H1 (cell line): ENCODE measurements around the gene HOXB8. TPM values are rescaled to one million over a fixed set of nuclear protein-coding genes. Genes with fewer than 3 reads are reported as not detected.

ENCODE experiments used
- CTCF ChIA-PET: fragments of 300-600 bp; sonication (Branson Sonifier 250); formaldehyde crosslinking; loops from one replicate; lab custom pipeline; 2021; ENCODE audit not compliant: partially characterized antibody; lab: Charles Lee
- POLR2A ChIA-PET: fragments of 300-600 bp; sonication (Branson Sonifier 250); formaldehyde crosslinking; loops from one replicate; lab custom pipeline; 2021; ENCODE audit warnings: inconsistent platforms; ENCODE audit not compliant: partially characterized antibody; lab: Charles Lee
- DNase-seq, 2 experiments: peaks; one replicate each; pipeline versions ENCODE4 v3.0.0 to v3.0.0-alpha.2; 2010 to 2022; ENCODE audit warnings: low spot score in 2 of 2, low read depth in 1 of 2, mixed read lengths in 1 of 2
- FAIRE-seq: peaks from 2 replicates; lab custom pipeline; 2011; peaks lifted over from hg19 to GRCh38; lab: Jason Lieb, UNC
- H2AFZ ChIP-seq: 2 replicates; pipeline ENCODE4 v1.8.1; 2012; ENCODE audit warnings: low read length, inconsistent platforms
- H2AK5ac ChIP-seq: 2 replicates; pipeline ENCODE4 v1.6.1; 2013; ENCODE audit warnings: low read depth, low read length
- H2BK120ac ChIP-seq: replicated peaks from 2 replicates; pipeline ENCODE3; 2013; ENCODE audit warnings: low read depth, low read length, inconsistent platforms
- H2BK12ac ChIP-seq: 2 replicates; pipeline ENCODE4 v1.6.1; 2013; ENCODE audit warnings: low read depth, low read length
- H2BK15ac ChIP-seq: 2 replicates; pipeline ENCODE4 v1.6.1; 2013; ENCODE audit warnings: low read length
- H2BK20ac ChIP-seq: 2 replicates; pipeline ENCODE4 v1.6.1; 2013; ENCODE audit warnings: low read length
- H2BK5ac ChIP-seq: 2 replicates; pipeline ENCODE4 v1.6.1; 2013; ENCODE audit warnings: low read depth, low read length
- H3K14ac ChIP-seq: 2 replicates; pipeline ENCODE4 v1.6.1; 2013; ENCODE audit warnings: inconsistent platforms; ENCODE audit not compliant: insufficient read length
- H3K18ac ChIP-seq: 2 replicates; pipeline ENCODE4 v1.6.1; 2013; ENCODE audit warnings: low read length; ENCODE audit errors: extremely low read depth
- H3K23ac ChIP-seq: 2 replicates; pipeline ENCODE4 v1.6.1; 2013; ENCODE audit warnings: inconsistent platforms; ENCODE audit not compliant: insufficient read length
- H3K23me2 ChIP-seq: 2 replicates; pipeline ENCODE4 v1.6.1; 2013; ENCODE audit warnings: low read depth, low read length
- H3K27ac ChIP-seq: 2 replicates; pipeline ENCODE4 v1.6.1; 2011; ENCODE audit warnings: low read depth, low read length, inconsistent platforms
- H3K27me3 ChIP-seq, 4 experiments: replicated peaks in 1 of 4; 1 replicate in 1 of 4; 2 replicates in 3 of 4; pipeline versions ENCODE4 v1.6.1 to v1.8.1; 2011 to 2013; ENCODE audit warnings: low read length in 3 of 4, mild to moderate bottlenecking in 3 of 4, inconsistent platforms in 2 of 4, mixed read lengths in 2 of 4, moderate library complexity in 1 of 4; ENCODE audit not compliant: control insufficient read depth in 3 of 4, insufficient read depth in 3 of 4; ENCODE audit errors: extremely low read depth in 1 of 4
- H3K36me3 ChIP-seq, 4 experiments: 2 replicates each; pipeline versions ENCODE4 v1.6.1 to v1.8.1; 2011 to 2013; ENCODE audit warnings: mild to moderate bottlenecking in 4 of 4, low read length in 3 of 4, moderate library complexity in 2 of 4, control low read depth in 1 of 4, inconsistent platforms in 1 of 4; ENCODE audit not compliant: insufficient read depth in 4 of 4, control insufficient read depth in 2 of 4
- H3K4ac ChIP-seq: replicated peaks from 2 replicates; pipeline ENCODE3; 2013; ENCODE audit warnings: low read length, low read depth, mixed read lengths, inconsistent platforms; ENCODE audit not compliant: insufficient read length
- H3K4me1 ChIP-seq, 4 experiments: replicated peaks in 1 of 4; 1 replicate in 1 of 4; 2 replicates in 3 of 4; pipeline versions ENCODE4 v1.6.1 to v1.8.1; 2011 to 2013; ENCODE audit warnings: low read length in 3 of 4, inconsistent platforms in 2 of 4, mixed read lengths in 1 of 4; ENCODE audit not compliant: insufficient read depth in 4 of 4, control insufficient read depth in 3 of 4
- H3K4me2 ChIP-seq, 2 experiments: 2 replicates each; pipeline versions ENCODE4 v1.6.1 to v1.8.1; 2011 to 2013; ENCODE audit warnings: low read depth in 2 of 2, low read length in 2 of 2, control low read depth in 1 of 2, inconsistent platforms in 1 of 2, mild to moderate bottlenecking in 1 of 2; ENCODE audit not compliant: insufficient read depth in 1 of 2
- H3K4me3 ChIP-seq, 4 experiments: fragments of 200-600, 300-600 bp in 1 of 4; sonication (generic), shearing (Covaris generic), sonication (Bioruptor Twin) in 1 of 4; 2 replicates each; pipeline versions ENCODE4 v1.5.1 to v1.8.1; 2011 to 2016; ENCODE audit warnings: low read length in 4 of 4, low read depth in 3 of 4, control low read depth in 2 of 4, inconsistent platforms in 2 of 4, mild to moderate bottlenecking in 2 of 4, mixed read lengths in 1 of 4, moderate library complexity in 1 of 4; ENCODE audit not compliant: insufficient read depth in 2 of 4; ENCODE audit errors: extremely low read depth in 1 of 4
- H3K56ac ChIP-seq: replicated peaks from 2 replicates; pipeline ENCODE3; 2013; ENCODE audit warnings: low read depth, mild to moderate bottlenecking, mixed read lengths, low read length, inconsistent platforms; ENCODE audit not compliant: insufficient read length
- H3K79me1 ChIP-seq: 2 replicates; pipeline ENCODE4 v1.6.1; 2013; ENCODE audit warnings: low read depth, low read length, control low read depth
- H3K79me2 ChIP-seq, 2 experiments: 2 replicates each; pipeline versions ENCODE4 v1.6.1 to v1.8.1; 2012 to 2013; ENCODE audit warnings: low read length in 2 of 2, mild to moderate bottlenecking in 2 of 2, inconsistent platforms in 1 of 2; ENCODE audit not compliant: insufficient read depth in 2 of 2, control insufficient read depth in 1 of 2
- H3K9ac ChIP-seq, 4 experiments: replicated peaks in 1 of 4; 1 replicate in 1 of 4; 2 replicates in 3 of 4; pipeline versions ENCODE4 v1.6.1 to v1.8.1; 2011 to 2013; ENCODE audit warnings: low read depth in 3 of 4, low read length in 3 of 4, control low read depth in 2 of 4, mild to moderate bottlenecking in 2 of 4, moderate library complexity in 2 of 4, inconsistent platforms in 1 of 4; ENCODE audit errors: extremely low read depth in 1 of 4
- H3K9me3 ChIP-seq, 2 experiments: 2 replicates each; pipeline versions ENCODE4 v1.6.1 to v1.8.1; 2012 to 2013; ENCODE audit warnings: mild to moderate bottlenecking in 2 of 2, moderate library complexity in 2 of 2, control low read depth in 1 of 2, inconsistent platforms in 1 of 2, low read depth in 1 of 2, low read length in 1 of 2, mixed read lengths in 1 of 2; ENCODE audit not compliant: insufficient read depth in 2 of 2
- H4K20me1 ChIP-seq, 2 experiments: replicated peaks in 1 of 2; 2 replicates each; pipeline versions ENCODE3 to v1.8.1; 2011 to 2013; ENCODE audit warnings: inconsistent platforms in 2 of 2, low read length in 2 of 2, mild to moderate bottlenecking in 1 of 2; ENCODE audit not compliant: insufficient read depth in 2 of 2, control insufficient read depth in 1 of 2
- H4K5ac ChIP-seq: 2 replicates; pipeline ENCODE4 v1.6.1; 2013; ENCODE audit warnings: low read length, low read depth, mixed read lengths, inconsistent platforms; ENCODE audit not compliant: insufficient read length
- H4K8ac ChIP-seq: 2 replicates; pipeline ENCODE4 v1.8.0; 2013; ENCODE audit warnings: mild to moderate bottlenecking, moderate library complexity, low read length, inconsistent platforms; ENCODE audit not compliant: insufficient read depth; ENCODE audit errors: extremely low read depth
- H4K91ac ChIP-seq: replicated peaks from 2 replicates; pipeline ENCODE3; 2013; ENCODE audit warnings: low read length, mixed read lengths, inconsistent platforms; ENCODE audit not compliant: insufficient read length
- CBX5 ChIP-seq: fragments of 300-800, 300-1000 bp; sonication (generic); IDR thresholded peaks from 2 replicates; pipeline ENCODE4 v1.7.1; 2016; ENCODE audit warnings: antibody characterized with exemption, low read length, low read depth
- CHD2 ChIP-seq: IDR thresholded peaks from 2 replicates; pipeline ENCODE4 v1.6.1; 2012; ENCODE audit warnings: low read length, improper control_type of control experiment
- EGR1 ChIP-seq: IDR thresholded peaks from 2 replicates; pipeline ENCODE4 v1.6.1; 2011; ENCODE audit warnings: low read depth, low read length, borderline replicate concordance
- EP300 ChIP-seq, 2 experiments: IDR thresholded peaks; 1 replicate in 1 of 2; 2 replicates in 1 of 2; pipeline ENCODE4 v1.6.1; 2011 to 2012; ENCODE audit warnings: low read depth in 2 of 2, low read length in 2 of 2, mild to moderate bottlenecking in 2 of 2, borderline replicate concordance in 1 of 2, inconsistent platforms in 1 of 2, moderate library complexity in 1 of 2
- GABPA ChIP-seq: IDR thresholded peaks from 2 replicates; pipeline ENCODE4 v1.6.1; 2011; ENCODE audit warnings: mild to moderate bottlenecking, low read length, moderate library complexity, borderline replicate concordance; ENCODE audit not compliant: insufficient read depth
- JUND ChIP-seq: IDR thresholded peaks from 2 replicates; pipeline ENCODE4 v1.6.1; 2011; ENCODE audit warnings: mild to moderate bottlenecking, improper control_type of control experiment, low read length
- POLR2AphosphoS5 ChIP-seq: IDR thresholded peaks from 2 replicates; pipeline ENCODE4 v1.6.1; 2011; ENCODE audit warnings: low read depth, low read length
- RAD21 ChIP-seq, 2 experiments: IDR thresholded peaks in 1 of 2; conservative IDR thresholded peaks in 1 of 2; 2 replicates each; pipeline ENCODE4 v1.6.1; 2011; ENCODE audit warnings: low read depth in 2 of 2, low read length in 2 of 2, improper control_type of control experiment in 1 of 2, inconsistent platforms in 1 of 2, mild to moderate bottlenecking in 1 of 2, moderate library complexity in 1 of 2
- SIN3A ChIP-seq, 2 experiments: IDR thresholded peaks in 1 of 2; conservative IDR thresholded peaks in 1 of 2; 2 replicates each; pipeline ENCODE4 v1.6.1; 2011 to 2012; ENCODE audit warnings: low read length in 2 of 2, improper control_type of control experiment in 1 of 2, low read depth in 1 of 2, mild to moderate bottlenecking in 1 of 2
- SP1 ChIP-seq: IDR thresholded peaks from 2 replicates; pipeline ENCODE4 v1.6.1; 2011; ENCODE audit warnings: low read depth, low read length
- TCF12 ChIP-seq: IDR thresholded peaks from 2 replicates; pipeline ENCODE4 v1.6.1; 2011; ENCODE audit warnings: low read depth, mild to moderate bottlenecking, low read length
- YY1 ChIP-seq: IDR thresholded peaks from 2 replicates; pipeline ENCODE4 v1.6.1; 2011; ENCODE audit warnings: low read depth, mild to moderate bottlenecking, low read length
- WGBS, 2 experiments: shearing (Covaris generic) in 1 of 2; methylation state at CpG; one replicate each; pipeline versions ENCODE4 v1.1.6 to v1.1.7; 2013 to 2015; ENCODE audit warnings: low lambda C conversion rate in 2 of 2, mixed read lengths in 2 of 2, inconsistent platforms in 1 of 2, low coverage in 1 of 2, missing lambda C conversion rate in 1 of 2; ENCODE audit not compliant: insufficient replicate concordance in 2 of 2, insufficient coverage in 1 of 2, insufficient read length in 1 of 2; ENCODE audit errors: extremely low coverage in 1 of 2, missing lambda C conversion rate in 1 of 2; 5-methylcytosine and 5-hydroxymethylcytosine counted together
- polyA plus RNA-seq, 7 experiments: library from polyadenylated mRNA; depleted of rRNA in 3 of 7; stranded (reverse) in 5 of 7; unstranded in 2 of 7; fragments of >200 nt in 5 of 7; fragments of 200-250 nt in 2 of 7; gene quantifications; 1 replicate in 5 of 7; 2 replicates in 1 of 7; 4 replicates in 1 of 7; pipeline versions ENCODE4 v1.2.1 to v1.2.3, GENCODE V29; 2011 to 2013; ENCODE audit warnings: missing spikeins in 2 of 7, mixed read lengths in 2 of 7
- total RNA-seq: library from RNA; stranded (reverse); fragmentation: NEBNext Ultra II Directional; extraction: Animal tissue kit (Norgen Biotek cat#: 25700); gene quantifications from 2 replicates; pipeline ENCODE4 v1.2.1, GENCODE V29; 2021

Gene HOXB8
- total and polyA plus RNA-seq, 2 of the 8 experiments (the other 6 are each of a cell fraction or from before 2014, with no cell fraction given): not detected

GRCh38 chr17:48593840-48594537 is 21.1 kb downstream of the HOXB8 start:
- Histone ChIP-seq H3K56ac (no peak overlapping the region), H3K23me2 (no peaks in the 10 kb centered on the region; the same call in 1 of the 2 replicates), H3K4ac (no peak overlapping the region), H2AFZ (no peak overlapping the region), H3K14ac (no peak overlapping the region), H3K9me3 (no peaks in the 10 kb centered on the region; a peak in 1 of 4 replicates), H4K91ac (no peak overlapping the region), H3K27ac (no peak overlapping the region), H3K79me2 (no peaks in the 10 kb centered on the region), H3K79me1 (no peaks in the 10 kb centered on the region), H4K8ac (no peak overlapping the region), H2BK120ac (no peak overlapping the region), H3K23ac (no peak overlapping the region), H4K20me1 (peaks cover 37 to 45% of the 10 kb centered on the region in 2 experiments), H3K4me1 (peaks cover 0 to 12% (median 4%) of the 10 kb centered on the region in 4 experiments; a peak in 5 of 7 replicates), H3K27me3 (peaks cover 96 to 100% (median 99%) of the 10 kb centered on the region in 4 experiments), H3K4me2 (peak overlapping the region in 1 of 2 experiments; percentile 45; a peak in 3 of 4 replicates), H2BK12ac (no peak overlapping the region), H3K36me3 (no peaks in the 10 kb centered on the region; a peak in 1 of 8 replicates), H3K18ac (no peak overlapping the region; the same call in 1 of the 2 replicates), H2AK5ac (no peak overlapping the region), H2BK15ac (no peak overlapping the region), H3K9ac (no peak overlapping the region), H3K4me3 (no peak overlapping the region), H2BK5ac (no peak overlapping the region), H2BK20ac (no peak overlapping the region), H4K5ac (no peak overlapping the region)
- FAIRE-seq (no peak), DNase-seq (peak; percentile 51 to 95)
- ChIA-PET CTCF (interaction anchor here (0.7 to 7.0 kb wide), 39 partner anchors 15 to 435 kb away, joined by 3 to 53 read pairs (median 5); partner anchors contain the start of gene HOXB9), POLR2A (no interaction called here)
- 4% methylated on average over 33 of the region's 37 CpGs; no CpG with 5 or more reads in 1 of the 2 experiments for WGBS, 2 experiments
- TF ChIP-seq EP300 (IDR thresholded peaks at IDR 0.05; ENCODE audit: borderline replicate concordance in 1 of 2, low read depth in 2 of 2, low read length in 2 of 2) (no peak), CHD2 (0 out of 2 replicates have a peak, but pooled peaks have one; percentile 19), EGR1 (no peak), CBX5 (no peak), TCF12 (0 out of 2 replicates have a peak, but pooled peaks have one; percentile 28), SIN3A (conservative IDR thresholded peaks at IDR 0.05 in 1 of 2, IDR thresholded peaks at IDR 0.05 in 1 of 2; ENCODE audit: low read depth in 1 of 2, low read length in 2 of 2) (0 out of 4 replicates have a peak, but pooled peaks of 1 of the 2 experiments have one; percentile 31), YY1 (peak; percentile 94), JUND (peak; percentile 51; the same call in 1 of the 2 replicates), POLR2AphosphoS5 (no peak), GABPA (no peak), RAD21 (IDR thresholded peaks at IDR 0.05 in 1 of 2, conservative IDR thresholded peaks at IDR 0.05 in 1 of 2; ENCODE audit: low read depth in 2 of 2, low read length in 2 of 2) (peak; percentile 90 to 91), SP1 (peak; percentile 49; the same call in 1 of the 2 replicates)
